HG03558 (cell line): ENCODE results near the gene TCF3.

ENCODE experiments used
- ATAC-seq: cut with Tn5 transposase; IDR thresholded peaks from one replicate; pipeline ENCODE4 v1.9.1; 2021; ENCODE audit warnings: moderate number of reproducible peaks; ENCODE audit not compliant: unreplicated experiment; ENCODE audit errors: extremely low read depth

The TCF3 gene

DNA sequence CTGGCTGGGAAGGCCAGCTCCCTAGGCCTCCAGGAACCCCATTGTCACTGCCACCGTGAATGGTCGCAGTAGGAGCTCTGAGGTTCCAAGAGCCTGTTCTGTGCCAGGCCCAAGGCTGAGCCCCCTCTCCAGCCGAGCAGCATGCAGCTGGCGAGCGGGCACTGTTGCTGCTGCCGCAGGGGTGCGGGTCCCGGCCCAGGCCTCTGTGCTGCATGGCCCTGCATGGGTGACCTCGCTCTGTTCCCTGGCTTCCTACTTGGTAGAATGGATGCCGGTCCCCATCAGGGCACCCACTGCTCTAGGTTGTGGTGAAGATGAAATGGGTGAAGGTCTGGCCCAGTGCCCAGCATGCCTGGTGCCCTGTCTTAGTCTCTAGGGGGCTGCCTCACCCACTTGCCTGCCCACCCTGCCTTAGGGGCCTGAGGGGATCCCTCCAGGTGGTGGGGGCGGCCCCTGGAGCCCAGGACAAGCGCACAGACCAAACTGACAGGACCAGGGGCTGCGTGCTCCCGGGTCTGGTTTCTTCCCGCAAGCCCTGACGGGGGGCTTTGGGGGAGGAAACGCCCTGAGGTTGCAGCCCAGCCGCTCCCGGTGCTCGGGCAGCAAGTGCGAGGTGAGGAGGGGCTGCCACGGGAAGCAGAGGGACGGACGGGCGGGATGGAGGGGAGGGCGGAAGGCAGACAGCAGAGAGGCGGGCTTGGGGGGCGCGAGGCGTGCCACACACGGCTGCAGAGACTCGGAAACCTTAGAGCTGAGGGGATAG, 38.4 kb downstream of the TCF3 start:
- ATAC-seq: no peak

DNA sequence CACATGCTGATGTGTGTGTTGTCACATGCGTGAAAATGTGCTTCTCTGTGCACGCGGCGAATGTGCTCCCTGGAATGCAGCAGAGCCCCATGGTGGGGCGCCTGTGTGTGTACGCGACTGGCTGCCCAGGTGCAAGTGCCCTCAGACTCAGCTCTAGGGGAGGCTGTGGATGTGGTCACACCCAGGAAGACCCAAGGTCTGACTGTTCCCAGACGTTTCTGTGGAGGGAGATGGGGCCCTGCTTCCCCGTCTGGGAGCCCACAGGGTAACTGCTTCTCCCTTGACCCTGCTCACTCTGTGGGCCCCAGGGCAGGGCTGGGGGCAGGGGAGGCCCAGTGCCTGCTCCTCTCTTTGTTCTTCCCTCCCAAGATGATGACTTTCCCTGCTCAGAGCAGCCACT, 39.3 kb downstream of the TCF3 start:
- no peak for ATAC-seq

GRCh38 chr19:1612114-1613086, 40.0 kb downstream of the TCF3 start:
- ATAC-seq: no peak

DNA sequence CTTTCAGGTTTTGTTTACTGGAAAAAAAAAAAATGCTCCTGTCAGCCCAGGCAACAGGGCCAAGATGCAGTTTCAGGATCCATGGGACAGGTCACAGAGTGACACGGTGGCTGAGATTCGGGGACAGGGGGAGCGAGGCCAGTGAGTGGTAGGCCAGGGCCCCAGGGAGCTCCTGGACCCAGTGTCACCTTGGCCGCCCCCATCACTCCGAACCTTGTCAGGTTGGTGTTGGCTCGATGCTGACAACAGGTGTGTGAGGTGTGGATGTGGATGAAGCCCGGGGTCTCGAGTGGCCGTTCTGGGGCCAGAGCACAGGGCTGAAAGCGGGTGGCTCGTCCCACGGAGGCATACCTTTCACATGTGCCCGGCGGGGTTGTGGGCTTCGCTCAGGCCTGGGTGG, 41.1 kb downstream of the TCF3 start:
- no peak for ATAC-seq

- ATAC-seq: no peak
Observed at GRCh38 chr19:1610579-1610978, 41.8 kb downstream of the TCF3 start.

GRCh38 chr19:1609680-1610474, 42.5 kb downstream of the TCF3 start:
- no peak for ATAC-seq

DNA sequence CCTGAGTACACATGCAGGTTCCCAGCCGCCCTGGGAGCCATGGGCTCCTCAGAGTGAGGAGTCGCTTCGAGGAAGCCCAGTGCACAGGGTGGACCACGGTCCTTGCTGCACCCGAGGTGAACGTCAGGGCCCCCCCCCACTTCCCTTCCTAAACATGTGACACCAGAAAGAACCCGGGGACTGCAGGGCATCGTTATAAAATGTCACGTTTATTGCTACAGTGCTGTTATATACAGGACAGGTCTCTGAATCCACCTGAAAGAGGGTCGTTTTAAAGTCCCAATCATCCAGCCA, 43.4 kb downstream of the TCF3 start:
- ATAC-seq: no peak

GRCh38 chr19:1608359-1609102, 43.9 kb downstream of the TCF3 start:
- ATAC-seq: no peak

DNA sequence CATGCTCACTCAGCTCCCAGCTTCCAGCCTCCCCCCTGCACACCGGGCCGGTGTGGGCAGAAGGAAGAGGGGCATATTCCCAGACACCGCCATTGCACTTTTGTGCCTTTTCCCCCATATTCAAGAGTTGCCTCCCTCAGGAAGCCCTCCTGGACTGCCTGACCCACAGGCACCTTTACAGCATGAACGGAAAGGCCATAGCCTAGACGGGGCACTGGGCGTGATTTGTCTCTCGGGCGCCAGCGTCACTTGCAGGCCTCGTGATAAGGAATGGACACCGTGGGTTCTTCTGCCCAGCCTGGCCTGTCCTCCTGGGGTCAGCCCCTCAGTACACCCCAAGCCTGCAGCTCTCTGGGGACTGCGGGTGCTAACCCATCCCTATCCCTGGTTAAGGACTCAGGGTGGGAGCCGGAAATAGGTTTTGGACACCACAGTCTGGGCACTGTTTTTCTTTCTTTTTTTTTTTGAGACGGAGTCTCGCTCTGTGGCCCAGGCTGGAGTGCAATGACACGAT, 46.2 kb downstream of the TCF3 start:
- no peak for ATAC-seq

DNA sequence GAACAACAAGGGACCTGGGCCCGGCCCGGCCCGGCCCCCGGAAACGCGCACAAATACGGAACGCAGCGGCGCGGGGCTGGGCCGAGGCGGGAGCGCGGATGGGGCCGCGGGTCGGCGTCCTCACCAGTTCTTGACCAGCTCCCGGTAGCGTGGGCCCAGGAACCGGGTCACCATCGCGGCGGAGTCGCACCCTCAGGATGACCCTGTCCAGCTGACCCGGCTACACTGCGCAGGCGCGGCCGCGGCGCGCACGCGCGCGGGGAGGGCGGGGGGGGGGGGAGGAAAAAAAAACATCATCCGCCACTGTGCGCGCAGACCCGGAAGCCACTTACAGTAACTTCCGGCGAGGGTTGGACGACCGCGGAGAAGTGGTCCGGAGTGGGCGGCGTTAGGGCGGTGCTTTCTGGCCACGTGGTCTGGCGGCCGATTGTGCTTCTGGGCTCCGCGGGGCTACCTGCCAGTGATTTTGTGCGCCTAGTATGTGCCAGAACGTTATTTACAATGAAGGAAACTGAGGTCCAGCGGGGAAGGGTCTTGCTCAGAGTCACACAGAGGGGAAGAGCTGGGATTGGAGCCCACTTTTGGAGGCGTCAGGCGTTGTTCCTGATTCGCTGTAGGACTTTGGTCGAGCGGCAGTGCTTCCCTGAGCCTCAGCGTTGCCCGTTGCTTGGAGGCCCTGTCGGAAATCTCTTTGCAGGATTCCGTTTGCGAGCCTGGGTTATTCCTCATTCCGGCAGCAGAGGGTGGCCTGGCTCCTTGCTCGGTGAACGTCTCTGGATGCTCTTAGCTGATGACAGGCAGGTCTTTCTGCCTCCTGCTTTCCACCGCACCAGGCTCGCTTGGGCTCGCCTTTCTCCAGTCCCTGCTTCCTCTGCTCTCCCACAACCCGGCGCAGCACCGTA, 46.9 kb downstream of the TCF3 start, which contains the start of gene UQCR11:
UQCR11 (minus strand) TSS at position 227 of the 902 bp plus-strand sequence; CDS start at position 174, 53 bp downstream.
- peak; percentile 39 for ATAC-seq

DNA sequence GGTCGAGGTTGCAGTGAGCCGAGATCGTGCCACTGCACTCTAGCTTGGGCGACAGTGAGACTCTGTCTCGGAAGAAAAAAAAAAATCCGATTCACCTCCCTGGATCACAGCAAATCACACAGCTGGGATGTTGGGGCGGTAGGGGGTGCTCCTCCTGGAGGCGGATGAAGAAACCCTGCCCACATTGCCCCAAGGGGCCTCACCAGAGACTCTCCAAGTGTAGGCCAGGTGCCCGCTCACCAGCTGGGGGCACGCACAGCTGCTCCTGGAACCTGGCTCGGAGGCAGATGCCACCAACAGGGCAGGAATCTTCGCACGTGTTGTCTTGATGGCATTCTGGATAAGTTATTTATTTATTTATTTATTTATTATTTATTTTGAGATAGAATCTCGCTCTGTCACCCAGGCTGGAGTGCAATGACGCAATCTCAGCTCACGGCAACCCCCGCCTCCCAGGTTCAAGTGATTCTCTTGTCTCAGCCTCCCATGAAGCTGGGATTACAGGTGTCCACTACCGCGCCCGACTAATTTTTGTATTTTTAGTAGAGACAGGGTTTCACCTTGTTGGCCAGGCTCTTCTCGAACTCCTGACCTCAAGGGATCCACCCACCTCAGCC, 50.2 kb downstream of the TCF3 start:
- ATAC-seq: no peak

DNA sequence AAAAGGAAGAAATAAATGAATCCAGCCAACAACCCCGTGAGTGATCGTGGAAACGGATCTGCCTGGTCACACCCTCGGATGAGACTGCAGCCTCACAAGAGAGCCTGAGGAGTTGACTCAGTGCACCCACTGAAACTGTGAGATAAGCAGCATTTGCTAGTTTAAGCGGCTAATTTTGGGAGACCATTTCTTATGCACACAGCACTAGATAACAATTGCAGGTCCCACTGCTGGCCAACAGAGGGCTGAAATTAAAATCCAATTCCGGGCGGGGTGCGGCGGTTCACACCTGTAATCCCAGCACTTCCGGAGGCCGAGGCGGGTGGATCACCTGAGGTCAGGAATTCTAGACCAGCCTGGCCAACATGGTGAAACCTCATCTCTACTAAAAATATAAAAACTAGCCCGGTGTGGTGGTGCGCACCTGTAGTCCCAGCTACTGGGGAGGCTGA, 50.8 kb downstream of the TCF3 start:
- ATAC-seq: no peak

GRCh38 chr19:1599460-1599846, 53.0 kb downstream of the TCF3 start:
- no peak for ATAC-seq

DNA sequence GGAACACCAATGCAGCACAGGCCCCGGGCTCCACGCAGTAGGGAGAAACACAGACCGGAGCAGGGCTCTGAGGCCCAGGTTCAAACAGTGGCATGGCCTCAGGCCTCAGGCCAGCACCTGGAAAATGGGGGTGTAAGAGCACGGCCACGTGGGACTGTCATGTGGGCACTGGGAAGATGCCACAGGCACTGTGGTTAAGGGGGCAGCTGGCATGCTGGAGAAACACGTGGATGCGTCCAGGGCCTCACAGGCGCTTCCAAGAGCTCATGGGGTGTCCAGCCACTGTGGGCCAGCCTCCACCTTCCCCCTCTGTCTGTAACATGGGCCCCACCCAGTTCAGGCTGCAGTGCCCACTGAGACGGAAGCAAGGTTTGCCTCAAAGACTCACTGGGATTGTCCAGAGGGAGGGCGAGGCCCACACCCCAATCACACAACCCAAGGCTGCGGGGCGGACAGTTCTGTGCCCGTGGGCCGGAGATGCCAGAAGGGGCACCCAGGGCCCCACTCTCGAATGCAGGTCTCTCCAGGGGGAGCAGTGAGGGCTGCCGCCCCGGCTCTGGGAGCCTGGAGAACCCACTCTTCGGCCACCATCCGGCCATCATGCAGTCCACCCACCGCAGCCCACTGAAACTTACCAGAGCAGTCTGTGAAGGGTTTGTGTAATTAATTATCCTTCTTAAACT, 53.5 kb downstream of the TCF3 start:
- ATAC-seq: no peak

- ATAC-seq: no peak
Observed at GRCh38 chr19:1593501-1593772, 59.0 kb downstream of the TCF3 start.

DNA sequence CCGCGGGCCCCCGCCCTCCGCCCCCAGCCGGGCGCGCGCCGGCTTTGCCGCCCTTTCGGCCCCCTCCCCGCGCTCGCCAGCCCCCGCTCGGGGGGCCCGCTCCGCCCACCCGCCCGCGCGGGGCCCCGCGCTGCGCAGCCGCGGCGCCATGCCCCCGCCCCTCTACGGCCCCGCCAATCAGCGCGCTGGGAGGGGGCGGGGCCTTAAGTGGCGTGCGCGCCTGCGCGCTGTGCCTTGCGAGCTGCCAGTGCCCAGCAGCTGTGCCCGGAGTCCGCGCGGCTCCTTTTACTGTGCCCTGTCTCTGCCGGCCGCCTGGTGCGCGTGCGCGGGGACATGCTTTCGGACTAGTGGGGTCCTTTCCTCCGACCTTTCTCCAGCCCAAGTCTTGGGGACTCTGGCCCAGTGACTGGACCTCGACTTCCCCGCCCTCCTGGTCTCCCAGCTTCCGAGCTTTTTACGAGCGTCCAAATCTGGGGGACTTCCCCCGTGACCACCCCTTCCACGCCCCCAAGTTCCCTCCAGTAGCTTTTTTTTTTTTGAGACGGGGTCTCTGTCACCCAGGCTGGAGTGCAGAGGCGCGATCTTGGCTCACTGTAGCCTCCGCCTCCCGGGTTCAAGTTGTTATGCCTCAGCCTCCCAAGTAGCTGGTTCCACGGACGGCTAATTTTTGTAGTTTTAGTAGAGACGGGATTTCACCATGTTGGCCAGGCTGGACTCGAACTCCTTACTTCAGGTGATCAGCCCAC, 59.5 kb downstream of the TCF3 start, which contains the start of gene MBD3:
MBD3 (minus strand) TSS at position 111 of the 746 bp plus-strand sequence. CDS start 234 bp downstream, outside the sequence.
- ATAC-seq: peak; percentile 29
